GM18873 (cell line): ENCODE measurements around the gene TARBP2.
"Not testable (repeated sequence)": the region's sequence is repeated elsewhere in the genome, so short reads cannot be mapped to it uniquely, and the experiment has no call there.

Experiments
- ATAC-seq: cut with Tn5 transposase; IDR thresholded peaks from one replicate; pipeline ENCODE4 v1.9.1; 2021; ENCODE audit warnings: mild to moderate bottlenecking, moderate library complexity, moderate number of reproducible peaks; ENCODE audit not compliant: unreplicated experiment, low FRiP score

The TARBP2 gene

GRCh38 chr12:53508534-53509170, 7.6 kb downstream of the TARBP2 start:
- ATAC-seq: peak; percentile 63

GRCh38 chr12:53510181-53510812, 9.2 kb downstream of the TARBP2 start:
- ATAC-seq: no peak

GRCh38 chr12:53513712-53514410, 12.8 kb downstream of the TARBP2 start:
- no peak for ATAC-seq

- ATAC-seq: no peak
Measured at GRCh38 chr12:53514628-53515290, 13.7 kb downstream of the TARBP2 start.

GRCh38 chr12:53515291-53515680, 14.2 kb downstream of the TARBP2 start:
- ATAC-seq: no peak

- ATAC-seq: no peak
Measured at GRCh38 chr12:53516758-53517455, 15.8 kb downstream of the TARBP2 start.

- no peak for ATAC-seq
Measured at GRCh38 chr12:53518381-53518780, 17.3 kb downstream of the TARBP2 start.

- no peak for ATAC-seq
Measured at GRCh38 chr12:53523131-53523530, 22.0 kb downstream of the TARBP2 start.

- no peak for ATAC-seq
Measured at GRCh38 chr12:53524476-53524875, 23.4 kb downstream of the TARBP2 start.

GRCh38 chr12:53530061-53530460, 29.0 kb downstream of the TARBP2 start:
- ATAC-seq: no peak

GRCh38 chr12:53530920-53531319, 29.8 kb downstream of the TARBP2 start:
- no peak for ATAC-seq

GRCh38 chr12:53532021-53532420, 30.9 kb downstream of the TARBP2 start:
- ATAC-seq: no peak

- no peak for ATAC-seq
Measured at GRCh38 chr12:53532524-53533445, 31.7 kb downstream of the TARBP2 start.

GRCh38 chr12:53533471-53533870, 32.4 kb downstream of the TARBP2 start:
- no peak for ATAC-seq

- no peak for ATAC-seq
Measured at GRCh38 chr12:53536962-53537361, 35.9 kb downstream of the TARBP2 start.

- no peak for ATAC-seq
Measured at GRCh38 chr12:53538209-53538689, 37.2 kb downstream of the TARBP2 start.

GRCh38 chr12:53539526-53539925, 38.4 kb downstream of the TARBP2 start:
- ATAC-seq: no peak

GRCh38 chr12:53543539-53543938, 42.5 kb downstream of the TARBP2 start:
- peak; percentile 59 for ATAC-seq

GRCh38 chr12:53548354-53548753, 47.3 kb downstream of the TARBP2 start:
- not testable (repeated sequence) for ATAC-seq
